ENCODE data around the gene ZNF236.

DNA sequence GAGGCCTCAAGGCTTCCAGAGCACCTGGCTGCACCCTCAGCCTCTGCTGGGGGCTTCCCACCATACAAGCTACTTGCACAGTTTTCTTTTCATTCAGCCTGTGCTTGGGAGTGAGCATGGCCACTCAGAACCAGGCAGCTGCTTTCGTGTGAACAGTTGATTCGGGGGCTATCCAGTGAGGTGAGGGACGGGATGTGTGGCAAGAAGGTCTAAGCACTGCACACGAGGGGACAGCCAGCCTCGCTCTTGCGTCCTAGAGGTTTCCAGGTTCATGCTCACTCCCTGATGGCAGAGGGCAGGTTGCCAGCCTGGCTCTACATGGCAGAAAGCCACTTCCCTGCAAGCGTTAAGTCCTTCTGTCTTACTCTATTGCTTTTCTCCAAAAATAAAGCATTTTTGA, 164.0 kb downstream of the ZNF236 start:
- TF ChIP-seq, protein P1, sequence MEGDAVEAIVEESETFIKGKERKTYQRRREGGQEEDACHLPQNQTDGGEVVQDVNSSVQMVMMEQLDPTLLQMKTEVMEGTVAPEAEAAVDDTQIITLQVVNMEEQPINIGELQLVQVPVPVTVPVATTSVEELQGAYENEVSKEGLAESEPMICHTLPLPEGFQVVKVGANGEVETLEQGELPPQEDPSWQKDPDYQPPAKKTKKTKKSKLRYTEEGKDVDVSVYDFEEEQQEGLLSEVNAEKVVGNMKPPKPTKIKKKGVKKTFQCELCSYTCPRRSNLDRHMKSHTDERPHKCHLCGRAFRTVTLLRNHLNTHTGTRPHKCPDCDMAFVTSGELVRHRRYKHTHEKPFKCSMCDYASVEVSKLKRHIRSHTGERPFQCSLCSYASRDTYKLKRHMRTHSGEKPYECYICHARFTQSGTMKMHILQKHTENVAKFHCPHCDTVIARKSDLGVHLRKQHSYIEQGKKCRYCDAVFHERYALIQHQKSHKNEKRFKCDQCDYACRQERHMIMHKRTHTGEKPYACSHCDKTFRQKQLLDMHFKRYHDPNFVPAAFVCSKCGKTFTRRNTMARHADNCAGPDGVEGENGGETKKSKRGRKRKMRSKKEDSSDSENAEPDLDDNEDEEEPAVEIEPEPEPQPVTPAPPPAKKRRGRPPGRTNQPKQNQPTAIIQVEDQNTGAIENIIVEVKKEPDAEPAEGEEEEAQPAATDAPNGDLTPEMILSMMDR (IDR thresholded peaks at IDR 0.05) = no peak
- no peak for TF ChIP-seq EP300 (IDR thresholded peaks at IDR 0.05)

All from suprapubic skin (tissue), 3 donors.